GM20000 (cell line): ENCODE results near the gene RBM34.
"Not testable (repeated sequence)": the region's sequence is repeated elsewhere in the genome, so short reads cannot be mapped to it uniquely, and the experiment has no call there.

Experiments
- DNase-seq: peaks from one replicate; pipeline ENCODE4 v3.0.0; 2012; ENCODE audit warnings: low spot score
- CTCF ChIP-seq: IDR thresholded peaks from 2 replicates; pipeline ENCODE4 v1.5.1; 2012; ENCODE audit warnings: mild to moderate bottlenecking, control low read depth; ENCODE audit errors: extremely low read depth, missing control alignments

Gene RBM34

GRCh38 chr1:235160957-235161684 is at the start of gene RBM34:
Gene RBM34, minus strand, starts transcription at chr1:235161250. Its CDS starts 24 bp downstream, at chr1:235161226.
- DNase-seq, result peak; percentile 90
- no peak for TF ChIP-seq CTCF

- DNase-seq, result no peak
- TF ChIP-seq CTCF, result no peak
These were observed 46.1 kb upstream of the RBM34 start for GRCh38 chr1:235207209-235207565.

- no peak for DNase-seq
- no peak for TF ChIP-seq CTCF
These were observed 45.6 kb upstream of the RBM34 start for GRCh38 chr1:235206533-235207208.

GRCh38 chr1:235205687-235206086 is 44.6 kb upstream of the RBM34 start:
- TF ChIP-seq CTCF, result no peak
- DNase-seq, result no peak

GRCh38 chr1:235203428-235203827 is 42.4 kb upstream of the RBM34 start:
- DNase-seq, result no peak
- TF ChIP-seq CTCF, result no peak

GRCh38 chr1:235202447-235202846 is 41.4 kb upstream of the RBM34 start:
- DNase-seq, result not testable (repeated sequence)

- no peak for DNase-seq
- TF ChIP-seq CTCF, result no peak
These were observed 38.4 kb upstream of the RBM34 start for GRCh38 chr1:235199441-235199840.

- no peak for TF ChIP-seq CTCF
- DNase-seq, result no peak
These were observed 29.4 kb upstream of the RBM34 start for GRCh38 chr1:235190431-235190830.
